Prostate gland (tissue), 2 donors: ENCODE data around the gene LPIN3. TPM values are rescaled to one million over a fixed set of nuclear protein-coding genes. Genes with fewer than 3 reads are reported as not detected.

ENCODE experiments used
- DNase-seq: peaks from one replicate; pipeline ENCODE4 v3.0.0-alpha.2; 2019; ENCODE audit warnings: low spot score
- H3K27ac ChIP-seq, 2 donors: fragments of 200-600 bp; sonication (generic); 2 replicates each; pipeline ENCODE4 v1.5.1; 2017 to 2019
- H3K27me3 ChIP-seq: fragments of 200-600 bp; sonication (generic); replicated peaks from 2 replicates; pipeline ENCODE4 v1.5.1; 2019; ENCODE audit not compliant: insufficient read depth
- H3K36me3 ChIP-seq, 2 donors: fragments of 200-600 bp; sonication (generic); 1 replicate in 1 of 2; 2 replicates in 1 of 2; pipeline versions ENCODE4 v1.5.1 to v1.8.1; 2017 to 2019
- H3K4me1 ChIP-seq: fragments of 200-600 bp; sonication (generic); replicated peaks from 2 replicates; pipeline ENCODE4 v1.5.1; 2019
- H3K4me3 ChIP-seq, 2 donors: fragments of 200-600 bp; sonication (generic); 2 replicates each; pipeline ENCODE4 v1.5.1; 2017 to 2019
- H3K9me3 ChIP-seq: fragments of 200-600 bp; sonication (generic); 2 replicates; pipeline ENCODE4 v1.5.1; 2017
- POLR2A ChIP-seq: fragments of 450-650 bp; IDR thresholded peaks from one replicate; pipeline ENCODE4 v1.6.1; 2016; ENCODE audit warnings: antibody characterized with exemption, mild to moderate bottlenecking
- POLR2AphosphoS5 ChIP-seq: sonication (generic); formaldehyde crosslinking; IDR thresholded peaks from one replicate; pipeline ENCODE4 v1.6.1; 2017; ENCODE audit warnings: antibody characterized with exemption
- WGBS: methylation state at CpG from one replicate; pipeline ENCODE4 v1.1.5; 2018; 5-methylcytosine and 5-hydroxymethylcytosine counted together
- intact Hi-C: fragments of 100-400 bp; cut with DNase I; formaldehyde crosslinking; loops from one replicate; pipeline ENCODE4 v1.14.2; 2022
- total RNA-seq, 2 donors: library from RNA; depleted of rRNA; stranded (reverse); fragments of >200 nt; gene quantifications; one replicate each; pipeline ENCODE4 v1.1.0, GENCODE V29; 2016
- TF ChIP-seq, protein P1 (sequence below), 4 experiments: fragments of 200-600 bp in 2 of 4; fragments of 450-650 bp in 2 of 4; sonication (generic) in 2 of 4; IDR thresholded peaks; 1 replicate in 3 of 4; 2 replicates in 1 of 4; pipeline ENCODE4 v1.5.1; 2016 to 2019; ENCODE audit warnings: antibody characterized with exemption in 4 of 4, mild to moderate bottlenecking in 2 of 4, moderate library complexity in 2 of 4

LPIN3 gene
- total RNA-seq, 2 donors from 2014 or later: 16.2 to 30.4 TPM

DNA sequence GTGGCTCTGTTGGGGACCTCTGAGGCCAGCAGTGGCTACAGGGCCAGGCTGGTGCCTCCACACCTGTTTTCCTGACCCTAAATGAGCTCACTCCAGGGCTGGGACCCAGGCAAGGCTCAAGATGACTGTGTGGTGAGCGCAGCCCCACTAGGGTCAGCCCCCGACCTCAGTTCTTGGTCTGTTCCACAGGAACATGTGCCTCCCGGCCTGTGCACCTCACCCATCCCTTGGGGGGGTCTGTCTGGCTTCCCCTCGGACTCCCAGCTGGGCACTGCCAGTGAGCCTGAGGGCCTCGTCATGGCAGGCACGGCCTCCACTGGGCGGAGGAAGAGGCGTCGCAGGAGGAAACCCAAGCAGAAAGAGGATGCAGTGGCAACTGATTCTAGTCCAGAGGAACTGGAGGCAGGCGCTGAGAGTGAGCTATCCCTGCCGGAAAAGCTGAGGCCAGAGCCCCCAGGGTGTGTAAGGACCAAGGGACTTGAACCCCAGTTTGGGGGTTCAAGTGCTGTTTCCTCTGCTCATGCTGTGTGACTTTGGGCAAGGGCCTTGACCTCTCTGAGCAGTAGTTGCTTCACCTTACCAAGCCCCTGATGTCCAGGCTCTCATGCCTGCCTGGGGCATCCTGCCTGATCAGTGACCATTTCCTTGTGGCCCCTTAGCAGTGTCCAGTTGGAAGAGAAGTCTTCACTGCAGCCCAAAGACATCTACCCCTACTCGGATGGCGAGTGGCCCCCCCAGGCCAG is 8.0 kb downstream of the LPIN3 start:
- Histone ChIP-seq H3K27me3 (no peaks in the 10 kb centered on the region), H3K4me1 (no peaks in the 10 kb centered on the region), H3K36me3 (peaks cover 0 to 5% of the 10 kb centered on the region in 2 donors), H3K27ac (no peak overlapping the region), H3K9me3 (no peaks in the 10 kb centered on the region), H3K4me3 (no peak overlapping the region)
- WGBS: 93% methylated on average over 13 of the region's 13 CpGs
- TF ChIP-seq POLR2A (no peak), POLR2AphosphoS5 (no peak)
- DNase-seq: no peak
- intact Hi-C loops: no loop called here

DNA sequence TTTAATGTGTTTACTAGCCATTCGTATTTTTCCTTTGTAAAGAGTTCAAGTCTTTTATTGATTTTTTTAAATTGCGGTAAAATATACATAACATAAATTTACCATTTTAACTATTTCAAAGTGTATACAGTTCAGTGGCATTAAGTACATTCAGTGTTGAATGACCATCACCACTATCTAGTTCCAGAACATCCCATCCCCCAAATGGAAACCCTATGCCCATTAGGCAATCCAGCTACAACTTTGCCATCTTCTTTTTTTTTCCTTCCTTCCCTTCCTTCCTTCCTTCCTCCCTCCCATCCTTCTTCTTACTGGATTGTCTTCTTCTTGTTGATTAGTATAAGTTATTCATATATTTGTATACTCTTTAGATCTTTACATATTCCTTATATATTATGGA is 8.6 kb downstream of the LPIN3 start:
- Histone ChIP-seq H3K27ac (no peak overlapping the region), H3K4me1 (no peaks in the 10 kb centered on the region), H3K36me3 (peaks cover 0 to 5% of the 10 kb centered on the region in 2 donors), H3K4me3 (no peak overlapping the region), H3K27me3 (no peaks in the 10 kb centered on the region), H3K9me3 (no peaks in the 10 kb centered on the region)
- intact Hi-C loops: no loop called here
- WGBS: 54% methylated on average over 2 of the region's 2 CpGs
- TF ChIP-seq POLR2AphosphoS5: no peak
- TF ChIP-seq, protein P1, sequence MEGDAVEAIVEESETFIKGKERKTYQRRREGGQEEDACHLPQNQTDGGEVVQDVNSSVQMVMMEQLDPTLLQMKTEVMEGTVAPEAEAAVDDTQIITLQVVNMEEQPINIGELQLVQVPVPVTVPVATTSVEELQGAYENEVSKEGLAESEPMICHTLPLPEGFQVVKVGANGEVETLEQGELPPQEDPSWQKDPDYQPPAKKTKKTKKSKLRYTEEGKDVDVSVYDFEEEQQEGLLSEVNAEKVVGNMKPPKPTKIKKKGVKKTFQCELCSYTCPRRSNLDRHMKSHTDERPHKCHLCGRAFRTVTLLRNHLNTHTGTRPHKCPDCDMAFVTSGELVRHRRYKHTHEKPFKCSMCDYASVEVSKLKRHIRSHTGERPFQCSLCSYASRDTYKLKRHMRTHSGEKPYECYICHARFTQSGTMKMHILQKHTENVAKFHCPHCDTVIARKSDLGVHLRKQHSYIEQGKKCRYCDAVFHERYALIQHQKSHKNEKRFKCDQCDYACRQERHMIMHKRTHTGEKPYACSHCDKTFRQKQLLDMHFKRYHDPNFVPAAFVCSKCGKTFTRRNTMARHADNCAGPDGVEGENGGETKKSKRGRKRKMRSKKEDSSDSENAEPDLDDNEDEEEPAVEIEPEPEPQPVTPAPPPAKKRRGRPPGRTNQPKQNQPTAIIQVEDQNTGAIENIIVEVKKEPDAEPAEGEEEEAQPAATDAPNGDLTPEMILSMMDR (IDR thresholded peaks at IDR 0.05): no peak
- no peak for DNase-seq

DNA sequence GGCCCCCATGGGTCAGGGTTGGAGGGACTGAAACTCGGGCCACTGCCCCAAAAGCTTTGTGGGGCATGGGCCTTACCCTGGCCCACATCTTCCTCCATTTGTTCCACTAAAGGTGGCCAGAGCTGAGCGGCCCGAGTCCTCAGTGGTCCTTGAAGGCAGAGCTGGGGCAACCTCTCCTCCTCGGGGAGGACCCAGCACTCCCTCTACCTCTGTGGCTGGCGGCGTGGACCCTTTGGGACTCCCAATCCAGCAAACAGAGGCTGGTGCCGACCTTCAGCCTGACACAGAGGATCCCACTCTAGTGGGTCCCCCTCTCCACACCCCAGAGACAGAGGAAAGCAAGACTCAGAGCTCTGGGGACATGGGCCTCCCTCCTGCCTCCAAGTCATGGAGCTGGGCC is 9.3 kb downstream of the LPIN3 start:
- 89% methylated on average over 4 of the region's 7 CpGs for WGBS
- H3K36me3 ChIP-seq: peaks cover 0 to 5% of the 10 kb centered on the region in 2 donors

DNA sequence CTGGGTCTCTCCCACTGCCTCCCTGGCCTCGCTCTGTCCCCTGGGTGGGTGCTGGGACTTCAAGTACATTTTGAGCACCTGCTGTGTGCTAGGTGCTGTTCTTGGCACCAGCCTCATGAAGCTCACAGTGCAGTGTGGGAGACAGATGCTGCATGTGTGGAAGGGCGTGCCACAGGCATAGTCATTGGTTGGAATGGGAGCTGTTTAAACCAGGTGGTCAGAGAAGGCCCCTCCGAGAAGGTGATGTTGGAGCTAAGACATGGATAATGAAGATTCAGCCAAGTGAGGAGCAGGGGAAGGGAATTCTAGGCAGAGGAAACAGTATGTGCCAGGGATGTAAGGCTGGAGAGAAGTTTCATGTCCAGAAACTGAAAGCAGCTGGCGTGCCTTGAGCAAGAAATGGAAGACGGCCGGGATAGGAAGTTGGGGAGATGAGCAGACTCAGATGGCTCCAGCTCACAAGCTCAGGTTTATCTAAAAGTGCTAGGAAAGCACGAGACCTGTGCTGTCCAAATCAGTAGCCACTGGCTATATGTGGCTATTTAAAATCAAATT is 9.9 kb downstream of the LPIN3 start:
- Histone ChIP-seq H3K27me3 (no peaks in the 10 kb centered on the region), H3K9me3 (no peaks in the 10 kb centered on the region), H3K4me3 (no peak overlapping the region), H3K27ac (no peak overlapping the region), H3K4me1 (no peaks in the 10 kb centered on the region), H3K36me3 (peaks cover 0 to 5% of the 10 kb centered on the region in 2 donors)
- TF ChIP-seq POLR2A (no peak), POLR2AphosphoS5 (no peak)
- TF ChIP-seq, protein P1 (IDR thresholded peaks at IDR 0.05): no peak
- intact Hi-C loops: no loop called here
- WGBS: 72% methylated on average over 7 of the region's 7 CpGs
- DNase-seq: no peak

More for the DNA sequence above, 9.3 kb downstream of the LPIN3 start:
- intact Hi-C loops: no loop called here
- Histone ChIP-seq H3K27me3 (no peaks in the 10 kb centered on the region), H3K27ac (no peak overlapping the region), H3K4me3 (no peak overlapping the region), H3K9me3 (no peaks in the 10 kb centered on the region), H3K4me1 (no peaks in the 10 kb centered on the region)
- TF ChIP-seq POLR2A (no peak), POLR2AphosphoS5 (no peak)
- TF ChIP-seq, protein P1 (IDR thresholded peaks at IDR 0.05): no peak
- no peak for DNase-seq

DNA sequence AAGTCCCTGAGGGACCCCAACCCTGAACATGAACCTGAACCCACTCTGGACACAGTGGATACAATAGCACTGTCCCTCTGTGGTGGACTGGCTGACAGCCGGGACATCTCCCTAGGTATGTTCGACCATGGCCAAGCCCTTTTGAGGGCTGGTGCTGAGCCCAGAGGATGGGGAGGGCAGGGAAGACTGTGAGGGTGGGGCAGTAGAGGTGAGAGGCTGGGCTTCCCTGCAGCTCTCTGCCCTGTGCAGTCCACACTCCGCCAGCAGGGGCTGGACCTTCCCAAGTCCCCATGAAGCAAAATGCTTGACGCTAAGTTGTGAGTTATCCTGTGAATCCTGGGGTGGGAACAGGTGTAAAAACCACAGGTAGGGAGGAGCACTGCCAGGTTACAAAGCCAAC is 11.5 kb downstream of the LPIN3 start:
- Histone ChIP-seq H3K4me3 (no peak overlapping the region), H3K36me3 (peaks cover 0 to 5% of the 10 kb centered on the region in 2 donors), H3K27me3 (no peaks in the 10 kb centered on the region), H3K27ac (no peak overlapping the region), H3K9me3 (no peaks in the 10 kb centered on the region), H3K4me1 (no peaks in the 10 kb centered on the region)
- TF ChIP-seq POLR2AphosphoS5: no peak
- no peak for TF ChIP-seq POLR2A
- TF ChIP-seq, protein P1 (IDR thresholded peaks at IDR 0.05): no peak
- intact Hi-C loops: no loop called here
- no peak for DNase-seq
- WGBS: 90% methylated on average over 4 of the region's 4 CpGs
